ENCODE data around the gene KCNAB1.

KCNAB1 gene

GRCh38 chr3:156358232-156358631, 237.9 kb downstream of the KCNAB1 start:
- no peak for DNase-seq (ENCODE audit: extremely low read depth in 1 of 2, low read depth in 1 of 2)

GRCh38 chr3:156359368-156359767, 239.0 kb downstream of the KCNAB1 start:
- no peak for DNase-seq (ENCODE audit: extremely low read depth in 1 of 2, low read depth in 1 of 2)

GRCh38 chr3:156360083-156360482, 239.7 kb downstream of the KCNAB1 start:
- no peak for DNase-seq (ENCODE audit: extremely low read depth in 1 of 2, low read depth in 1 of 2)

GRCh38 chr3:156360963-156361362, 240.6 kb downstream of the KCNAB1 start:
- DNase-seq (ENCODE audit: extremely low read depth in 1 of 2, low read depth in 1 of 2): no peak

- DNase-seq (ENCODE audit: extremely low read depth in 1 of 2, low read depth in 1 of 2): no peak
These were observed 246.2 kb downstream of the KCNAB1 start for GRCh38 chr3:156366559-156366958.

- no peak for DNase-seq (ENCODE audit: extremely low read depth in 1 of 2, low read depth in 1 of 2)
These were observed 247.8 kb downstream of the KCNAB1 start for GRCh38 chr3:156368189-156368588.

GRCh38 chr3:156371701-156372100, 251.3 kb downstream of the KCNAB1 start:
- no peak for DNase-seq (ENCODE audit: extremely low read depth in 1 of 2, low read depth in 1 of 2)

- no peak for DNase-seq (ENCODE audit: extremely low read depth in 1 of 2, low read depth in 1 of 2)
These were observed 252.7 kb downstream of the KCNAB1 start for GRCh38 chr3:156373095-156373494.

- DNase-seq (ENCODE audit: extremely low read depth in 1 of 2, low read depth in 1 of 2): no peak
These were observed 253.3 kb downstream of the KCNAB1 start for GRCh38 chr3:156373654-156374053.

GRCh38 chr3:156376199-156376598, 255.8 kb downstream of the KCNAB1 start:
- DNase-seq (ENCODE audit: extremely low read depth in 1 of 2, low read depth in 1 of 2): no peak

- DNase-seq (ENCODE audit: extremely low read depth in 1 of 2, low read depth in 1 of 2): no peak
These were observed 256.9 kb downstream of the KCNAB1 start for GRCh38 chr3:156377266-156377665.

GRCh38 chr3:156377718-156378117, 257.3 kb downstream of the KCNAB1 start:
- no peak for DNase-seq (ENCODE audit: extremely low read depth in 1 of 2, low read depth in 1 of 2)

- no peak for DNase-seq (ENCODE audit: extremely low read depth in 1 of 2, low read depth in 1 of 2)
These were observed 258.5 kb downstream of the KCNAB1 start for GRCh38 chr3:156378871-156379270.

- no peak for DNase-seq (ENCODE audit: extremely low read depth in 1 of 2, low read depth in 1 of 2)
These were observed 258.9 kb downstream of the KCNAB1 start for GRCh38 chr3:156379327-156379726.

GRCh38 chr3:156381253-156381652, 260.9 kb downstream of the KCNAB1 start:
- no peak for DNase-seq (ENCODE audit: extremely low read depth in 1 of 2, low read depth in 1 of 2)

- DNase-seq (ENCODE audit: extremely low read depth in 1 of 2, low read depth in 1 of 2): no peak
These were observed 262.3 kb downstream of the KCNAB1 start for GRCh38 chr3:156382458-156383346.

GRCh38 chr3:156383441-156384025, 263.2 kb downstream of the KCNAB1 start:
- DNase-seq (ENCODE audit: extremely low read depth in 1 of 2, low read depth in 1 of 2): no peak

GRCh38 chr3:156388497-156389448, 268.4 kb downstream of the KCNAB1 start:
- DNase-seq (ENCODE audit: extremely low read depth in 1 of 2, low read depth in 1 of 2): no peak

GRCh38 chr3:156389449-156389950, 269.1 kb downstream of the KCNAB1 start:
- DNase-seq (ENCODE audit: extremely low read depth in 1 of 2, low read depth in 1 of 2): no peak

GRCh38 chr3:156390846-156391245, 270.5 kb downstream of the KCNAB1 start:
- DNase-seq (ENCODE audit: extremely low read depth in 1 of 2, low read depth in 1 of 2): no peak

All from stimulated activated CD8-positive, alpha-beta memory T cell treated with anti-CD3 and anti-CD28 coated beads, Interleukin-7, amount 100 ng/mL, for 48 hours (primary cell).